ENCODE measurements around the gene EHBP1L1.
A peak's percentile ranks its signal among the peaks of the same experiment; 100 is the strongest.

EHBP1L1 gene

GRCh38 chr11:65576232-65576866 lies 496 bp downstream of the EHBP1L1 start:
- peak overlapping the region; percentile 56 to 74 for H3K4me3 ChIP-seq (replicated peaks in 1 of 2; ENCODE audit: low read depth in 2 of 2, low read length in 2 of 2)
- no peak for DNase-seq (ENCODE audit: low read depth in 2 of 2)
- TF ChIP-seq CTCF (IDR thresholded peaks at IDR 0.05; ENCODE audit: low read depth, low read length): no peak

- H3K4me3 ChIP-seq (replicated peaks in 1 of 2; ENCODE audit: low read depth in 2 of 2, low read length in 2 of 2): peak overlapping the region; percentile 56 to 74
- TF ChIP-seq CTCF (IDR thresholded peaks at IDR 0.05; ENCODE audit: low read depth, low read length): no peak
- DNase-seq (ENCODE audit: low read depth in 2 of 2): peak; percentile 64 to 70
Measured at GRCh38 chr11:65576867-65577755, 1.3 kb downstream of the EHBP1L1 start.

- peak overlapping the region; percentile 56 to 74 for H3K4me3 ChIP-seq (replicated peaks in 1 of 2; ENCODE audit: low read depth in 2 of 2, low read length in 2 of 2)
- TF ChIP-seq CTCF (IDR thresholded peaks at IDR 0.05; ENCODE audit: low read depth, low read length): no peak
Measured at GRCh38 chr11:65577756-65578109, 1.9 kb downstream of the EHBP1L1 start.

GRCh38 chr11:65578134-65578533 lies 2.3 kb downstream of the EHBP1L1 start:
- peak overlapping the region in 1 of 2 donors; percentile 56 for H3K4me3 ChIP-seq (replicated peaks in 1 of 2; ENCODE audit: low read depth in 2 of 2, low read length in 2 of 2)
- TF ChIP-seq CTCF (IDR thresholded peaks at IDR 0.05; ENCODE audit: low read depth, low read length): no peak
- no peak for DNase-seq (ENCODE audit: low read depth in 2 of 2)

More at GRCh38 chr11:65577756-65578109, 1.9 kb downstream of the EHBP1L1 start:
- no peak for DNase-seq (ENCODE audit: low read depth in 2 of 2)

- no peak for DNase-seq (ENCODE audit: low read depth in 2 of 2)
- no peak for TF ChIP-seq CTCF (IDR thresholded peaks at IDR 0.05; ENCODE audit: low read depth, low read length)
- H3K4me3 ChIP-seq (replicated peaks in 1 of 2; ENCODE audit: low read depth in 2 of 2, low read length in 2 of 2): no peak overlapping the region
Measured at GRCh38 chr11:65578667-65579066, 2.8 kb downstream of the EHBP1L1 start.

- H3K4me3 ChIP-seq (replicated peaks in 1 of 2; ENCODE audit: low read depth in 2 of 2, low read length in 2 of 2): no peak overlapping the region
- DNase-seq (ENCODE audit: low read depth in 2 of 2): no peak
- TF ChIP-seq CTCF (IDR thresholded peaks at IDR 0.05; ENCODE audit: low read depth, low read length): no peak
Measured at GRCh38 chr11:65579291-65579690, 3.4 kb downstream of the EHBP1L1 start.
